GM19239 (cell line): ENCODE data around the gene DMRTA1.
"Not testable (repeated sequence)": the region's sequence is repeated elsewhere in the genome, so short reads cannot be mapped to it uniquely, and the experiment has no call there.

Experiments used
- DNase-seq: peaks from one replicate; pipeline ENCODE4 v3.0.0; 2011; ENCODE audit warnings: low spot score; ENCODE audit not compliant: insufficient read length
- FAIRE-seq: peaks from 2 replicates; lab custom pipeline; 2011; peaks lifted over from hg19 to GRCh38; lab: Jason Lieb, UNC

DMRTA1 gene

DNA sequence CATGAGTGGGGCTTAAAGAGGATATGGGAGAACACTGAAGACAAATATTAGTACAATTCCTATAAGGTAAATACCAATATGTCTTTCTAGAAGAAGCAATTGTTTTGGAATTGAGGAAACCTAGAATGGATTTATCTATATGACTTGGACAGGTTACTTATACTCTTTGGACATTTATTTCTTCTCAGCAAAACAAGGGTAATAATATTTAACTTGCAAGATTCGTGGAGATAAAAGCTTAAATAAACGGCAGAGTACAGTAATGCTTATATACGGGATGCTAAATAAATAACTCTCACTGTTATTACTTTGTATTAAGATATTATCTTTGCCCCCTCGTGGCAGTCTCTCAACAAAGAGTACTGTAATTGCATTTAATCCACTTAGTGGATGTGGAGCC lies 8.6 kb downstream of the DMRTA1 start:
- no peak for DNase-seq
- FAIRE-seq, result no peak

GRCh38 chr9:22457448-22457847 lies 10.8 kb downstream of the DMRTA1 start:
- no peak for FAIRE-seq

DNA sequence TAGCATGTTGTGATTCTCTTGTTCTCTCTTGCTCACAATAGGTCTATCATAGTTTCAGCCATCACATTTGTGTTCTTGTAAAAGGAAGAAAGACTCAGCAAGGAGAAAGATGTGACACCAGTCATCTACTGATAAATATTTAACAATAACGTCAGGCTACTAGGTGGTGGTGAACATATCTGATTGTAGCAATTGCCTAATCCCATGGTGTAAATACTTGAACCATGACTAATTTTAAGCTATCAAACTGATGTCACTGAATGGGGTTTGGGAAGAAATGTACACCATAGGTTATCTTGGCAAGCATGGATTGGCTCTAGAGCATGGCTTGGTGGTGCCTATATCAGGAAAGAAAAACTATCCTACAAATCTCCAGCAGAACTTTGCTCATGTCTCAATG lies 16.6 kb downstream of the DMRTA1 start:
- no peak for FAIRE-seq

More at GRCh38 chr9:22457448-22457847, 10.8 kb downstream of the DMRTA1 start:
- no peak for DNase-seq

DNA sequence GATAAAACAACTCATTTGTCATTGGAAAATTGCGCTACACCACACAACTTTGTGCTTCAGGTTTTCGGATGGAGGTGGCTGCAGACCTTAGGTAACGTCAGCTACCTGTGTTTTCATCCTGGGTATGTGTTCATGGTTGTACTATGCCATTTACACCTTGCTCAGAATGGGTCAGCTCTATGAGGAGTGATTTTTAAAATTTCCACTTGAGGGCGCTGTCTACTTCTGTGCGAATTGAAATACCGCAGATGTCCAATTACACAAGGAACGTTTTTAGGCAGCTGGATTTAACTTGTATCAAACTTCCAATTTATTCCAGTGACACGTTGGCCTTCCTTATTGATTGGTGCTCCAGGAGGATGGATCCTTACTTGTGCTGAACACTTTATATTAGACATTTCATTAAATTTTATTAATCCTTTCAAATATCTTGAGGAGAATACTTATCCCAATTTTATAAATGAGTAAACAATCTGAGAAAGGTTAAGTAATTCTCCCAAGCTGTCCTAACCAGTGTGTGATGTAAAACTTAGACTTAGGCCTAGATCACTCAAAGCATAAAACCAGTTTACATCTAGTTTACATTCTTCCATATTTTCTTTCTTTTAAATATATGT lies 23.4 kb downstream of the DMRTA1 start:
- DNase-seq, result no peak
- peak; percentile 51 for FAIRE-seq

More for the DNA sequence above, 16.6 kb downstream of the DMRTA1 start:
- DNase-seq, result no peak

- no peak for DNase-seq
- FAIRE-seq, result no peak
Measured at GRCh38 chr9:22481566-22481965, 34.9 kb downstream of the DMRTA1 start.

DNA sequence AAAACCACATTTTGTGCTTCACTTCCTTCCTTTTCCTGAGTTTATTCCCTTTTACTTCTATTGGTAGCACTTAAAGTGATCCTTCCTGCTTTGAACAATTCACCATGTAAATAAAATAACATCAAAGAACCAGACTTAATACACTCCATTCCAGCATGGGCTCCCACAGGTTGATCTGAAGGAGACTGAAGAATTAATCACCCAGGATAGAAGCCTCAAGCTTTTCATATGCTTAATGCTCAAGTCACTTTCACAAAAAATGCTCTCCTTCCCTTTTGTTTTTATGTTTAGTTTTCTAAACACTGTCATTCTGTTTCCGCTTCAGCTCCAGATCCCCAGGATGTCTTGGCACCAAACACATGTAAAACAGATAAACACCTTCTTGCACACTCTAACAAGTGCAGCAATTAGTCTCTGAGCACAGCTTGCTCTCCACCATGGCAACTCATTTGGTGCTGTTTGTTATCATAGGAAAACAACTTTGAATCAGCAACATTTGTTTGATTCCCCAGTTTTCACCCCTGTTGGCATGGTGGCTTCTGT lies 37.0 kb downstream of the DMRTA1 start:
- FAIRE-seq, result no peak
- DNase-seq, result no peak

- DNase-seq, FAIRE-seq: not testable (repeated sequence)
Measured at GRCh38 chr9:22496197-22496596, 49.6 kb downstream of the DMRTA1 start.
